ENCODE measurements around the gene SPINK9.

SPINK9 gene, protein sequence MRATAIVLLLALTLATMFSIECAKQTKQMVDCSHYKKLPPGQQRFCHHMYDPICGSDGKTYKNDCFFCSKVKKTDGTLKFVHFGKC

DNA sequence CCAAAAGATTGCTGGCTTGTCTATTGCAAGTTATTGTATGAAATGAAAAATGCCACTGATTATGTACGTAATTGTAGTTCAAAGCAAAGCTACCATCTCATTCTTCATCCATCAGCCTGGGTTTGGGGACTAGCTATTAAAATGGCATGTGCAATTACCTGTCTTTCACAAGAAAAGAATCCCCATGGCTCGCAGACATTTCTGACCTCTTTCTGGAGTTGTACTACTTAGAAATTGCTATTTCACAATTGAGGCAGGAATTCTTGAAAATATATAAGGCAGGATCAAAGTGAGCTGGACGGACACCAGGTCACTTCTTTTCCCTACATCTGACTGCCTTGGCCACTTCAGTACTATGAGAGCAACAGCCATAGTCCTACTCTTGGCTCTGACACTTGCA, at the start of gene SPINK9:
Gene SPINK9, plus strand, starts transcription at position 301 of the 400 bp plus-strand sequence. Its CDS starts 55 bp downstream, at position 356.
- DNase-seq, result no peak

DNA sequence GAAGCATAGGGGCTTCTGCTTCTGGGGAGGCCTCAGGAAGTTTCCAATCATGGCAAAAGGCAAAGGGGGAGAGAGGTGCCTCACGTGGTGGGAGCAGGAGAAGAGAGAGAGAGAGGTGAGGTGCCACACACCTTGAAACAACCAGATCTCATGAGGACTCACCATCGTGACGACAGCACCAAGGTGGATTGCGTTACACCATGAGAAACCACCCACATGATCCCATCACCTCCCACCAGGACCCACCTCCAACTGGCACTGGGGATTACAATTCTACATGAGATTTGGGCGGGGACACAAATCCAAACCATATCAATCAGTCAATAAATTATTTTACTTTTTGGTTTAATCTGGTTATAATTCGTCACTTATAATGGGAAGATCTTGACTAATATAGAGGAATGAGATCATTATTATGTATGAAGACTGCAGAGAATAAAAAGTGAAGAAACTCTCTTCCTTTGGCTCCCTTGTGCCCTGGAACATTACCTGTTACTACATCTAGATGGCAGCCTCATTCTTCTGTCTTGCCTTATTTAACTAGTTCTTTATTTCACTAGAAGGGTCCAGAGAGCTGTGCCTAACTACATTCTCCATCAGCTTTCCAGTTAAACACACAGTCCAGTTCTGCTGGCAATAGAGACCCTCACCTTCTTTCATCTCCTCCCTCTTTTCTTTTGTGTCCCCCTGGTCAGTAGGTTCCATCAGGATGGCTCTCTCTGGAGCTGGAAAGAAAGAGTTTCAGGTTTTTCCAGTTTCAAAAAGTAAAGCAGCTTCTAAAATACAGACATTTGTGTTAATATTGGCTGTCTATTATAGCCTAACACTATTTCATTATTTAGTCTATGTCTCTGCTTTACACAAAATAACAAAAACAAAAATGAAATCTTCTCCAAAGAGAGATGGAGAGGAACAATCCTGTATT, 44.8 kb upstream of the SPINK9 start:
- DNase-seq, result peak; percentile 8

DNA sequence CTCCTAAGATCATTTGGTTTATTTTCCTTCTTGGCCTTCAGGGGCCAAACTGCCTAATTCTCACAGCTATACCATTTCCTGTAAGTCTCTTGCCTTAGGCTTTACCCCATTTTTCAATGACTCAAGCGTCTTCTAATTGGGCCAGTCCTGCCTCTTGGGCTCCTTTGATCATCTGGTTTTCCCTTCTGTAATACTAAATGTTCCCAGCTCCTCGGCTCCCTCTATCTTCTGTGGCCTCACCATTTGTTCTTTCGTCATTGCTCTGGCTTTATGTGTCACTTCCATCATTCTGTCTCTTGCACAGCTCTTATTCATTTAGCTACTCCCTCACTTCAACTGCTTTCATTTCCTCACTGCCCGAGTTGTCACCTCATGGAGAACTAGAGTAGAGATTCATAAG, 37.6 kb upstream of the SPINK9 start:
- DNase-seq, result no peak

DNA sequence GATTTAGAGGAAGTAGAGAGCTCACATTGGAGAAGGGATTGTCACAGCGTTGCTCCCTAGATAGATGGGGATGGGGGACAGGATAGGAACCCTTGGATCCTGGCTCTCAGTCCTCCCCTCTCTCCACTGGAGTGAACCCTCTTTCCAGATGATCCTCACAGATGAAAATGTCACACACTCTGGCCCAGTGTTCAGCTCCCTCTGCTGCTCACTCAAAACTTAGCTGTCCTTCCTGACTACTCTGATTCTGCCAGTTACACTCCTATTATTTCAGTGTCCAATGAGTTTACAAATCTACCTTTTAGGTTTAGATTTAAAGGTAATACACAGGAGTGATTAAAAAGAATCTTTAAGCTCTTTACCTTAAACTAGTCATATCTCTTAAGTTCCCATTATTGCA, 28.9 kb upstream of the SPINK9 start:
- no peak for DNase-seq

DNA sequence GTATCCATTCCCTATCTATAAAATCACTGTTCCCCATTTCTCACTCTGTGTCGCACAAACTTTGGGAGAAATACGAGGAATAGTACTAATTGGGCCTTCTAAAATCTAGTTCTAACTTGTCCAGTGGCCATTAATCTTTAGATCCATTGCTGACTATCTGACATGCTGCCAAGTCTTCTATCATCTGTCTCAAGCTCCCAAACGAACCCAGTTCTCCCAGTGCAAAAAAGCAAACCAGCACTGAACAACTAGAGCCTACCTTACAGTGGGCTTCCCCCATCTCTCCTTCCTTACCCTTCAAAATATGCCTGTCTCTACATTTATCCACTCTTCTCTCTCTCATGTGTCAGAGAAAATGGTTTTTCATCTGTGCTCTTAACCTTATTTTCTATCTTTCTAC, 26.3 kb upstream of the SPINK9 start:
- no peak for DNase-seq

DNA sequence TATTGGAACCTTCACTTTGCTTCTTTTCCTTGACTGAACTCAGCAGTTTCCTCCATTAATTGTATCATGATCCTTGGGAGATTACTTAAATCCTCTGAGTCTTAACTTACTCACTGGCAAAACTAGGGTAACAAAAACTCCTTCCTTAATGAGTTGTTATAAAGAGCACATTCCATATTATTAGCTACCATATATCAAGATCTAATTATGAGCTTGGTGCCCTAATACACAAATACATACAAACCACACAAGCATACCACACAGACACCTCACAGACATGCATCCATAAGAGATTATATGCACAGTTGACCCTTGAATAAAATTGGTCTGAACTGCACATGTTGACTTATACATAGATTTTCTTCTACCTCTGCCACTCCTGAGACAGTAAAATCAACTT, 25.6 kb upstream of the SPINK9 start:
- DNase-seq, result no peak

DNA sequence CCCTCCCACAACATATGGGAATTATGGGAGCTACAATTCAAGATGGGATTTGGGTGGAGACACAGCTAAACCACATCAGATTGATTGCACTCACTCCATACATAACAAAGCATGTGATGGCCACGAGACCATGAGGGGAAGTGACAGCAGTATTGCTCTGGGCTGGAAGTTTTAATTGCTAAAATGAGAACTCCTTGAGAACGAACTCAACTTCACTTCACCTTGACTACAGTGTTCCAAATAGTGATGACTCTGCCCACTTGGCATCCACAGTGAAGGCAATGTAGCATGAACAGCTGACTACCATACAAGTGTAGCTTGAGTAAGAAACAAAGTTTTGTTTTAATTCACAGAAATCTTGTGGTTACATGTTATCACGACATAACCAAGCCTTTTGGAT, 23.9 kb upstream of the SPINK9 start:
- DNase-seq, result no peak

DNA sequence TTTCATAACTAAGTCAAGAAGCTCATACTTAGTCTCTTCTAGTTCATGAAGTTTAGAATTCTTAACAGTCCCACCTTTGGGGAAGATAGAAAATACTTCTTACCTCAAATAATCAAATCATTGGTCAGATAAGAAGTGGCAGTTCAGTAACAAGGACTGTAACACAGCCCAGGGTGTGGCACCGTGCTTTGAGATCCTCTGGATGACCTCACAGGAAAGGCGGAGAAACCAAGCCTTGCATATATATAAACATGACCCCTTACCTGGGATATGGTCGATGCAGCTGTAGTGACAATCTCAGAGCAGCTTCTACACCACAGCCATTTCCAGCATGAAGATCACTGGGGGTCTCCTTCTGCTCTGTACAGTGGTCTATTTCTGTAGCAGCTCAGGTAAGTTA, 23.2 kb upstream of the SPINK9 start, which contains the start of gene SPINK7:
Gene SPINK7, plus strand, starts transcription at position 271 of the 400 bp plus-strand sequence. Its CDS starts 61 bp downstream, at position 332.
- no peak for DNase-seq

DNA sequence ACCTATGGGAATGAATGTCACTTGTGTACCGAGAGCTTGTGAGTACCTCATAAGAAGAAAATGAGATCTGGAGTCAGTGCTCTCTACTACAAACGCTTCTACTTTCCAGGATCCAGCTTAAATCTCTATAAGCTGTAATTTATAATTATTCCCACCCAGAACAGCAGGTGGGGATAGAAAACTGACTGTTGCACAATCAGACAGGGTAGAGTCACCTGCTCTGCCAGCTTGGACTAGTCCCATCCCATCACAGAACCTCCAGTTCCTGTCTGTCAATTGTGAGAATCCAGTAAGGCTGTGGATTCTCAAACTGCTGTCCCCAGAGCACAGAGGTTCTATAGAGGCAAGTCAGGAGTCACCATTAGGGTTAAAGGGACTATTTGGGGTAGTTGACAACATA, 21.2 kb upstream of the SPINK9 start:
- DNase-seq, result no peak

DNA sequence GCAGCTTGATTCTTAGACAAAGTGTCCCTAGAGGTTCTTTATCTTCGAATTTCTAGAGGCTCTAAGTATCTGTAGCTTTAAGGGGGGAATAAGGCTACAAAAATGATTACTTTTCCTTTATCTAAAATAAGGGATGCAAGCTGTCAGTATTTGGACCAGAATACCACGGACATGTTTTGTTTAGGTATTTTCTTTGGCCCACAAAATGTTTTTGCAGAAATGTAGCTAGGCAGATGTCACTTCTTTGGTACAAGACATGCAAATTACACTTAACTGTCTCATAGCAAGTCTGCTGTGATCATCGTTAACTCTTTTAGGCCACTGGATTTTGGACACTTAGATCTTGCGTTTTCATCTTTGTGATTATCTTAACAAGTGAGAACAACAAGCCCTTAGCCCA, 20.6 kb upstream of the SPINK9 start:
- no peak for DNase-seq

DNA sequence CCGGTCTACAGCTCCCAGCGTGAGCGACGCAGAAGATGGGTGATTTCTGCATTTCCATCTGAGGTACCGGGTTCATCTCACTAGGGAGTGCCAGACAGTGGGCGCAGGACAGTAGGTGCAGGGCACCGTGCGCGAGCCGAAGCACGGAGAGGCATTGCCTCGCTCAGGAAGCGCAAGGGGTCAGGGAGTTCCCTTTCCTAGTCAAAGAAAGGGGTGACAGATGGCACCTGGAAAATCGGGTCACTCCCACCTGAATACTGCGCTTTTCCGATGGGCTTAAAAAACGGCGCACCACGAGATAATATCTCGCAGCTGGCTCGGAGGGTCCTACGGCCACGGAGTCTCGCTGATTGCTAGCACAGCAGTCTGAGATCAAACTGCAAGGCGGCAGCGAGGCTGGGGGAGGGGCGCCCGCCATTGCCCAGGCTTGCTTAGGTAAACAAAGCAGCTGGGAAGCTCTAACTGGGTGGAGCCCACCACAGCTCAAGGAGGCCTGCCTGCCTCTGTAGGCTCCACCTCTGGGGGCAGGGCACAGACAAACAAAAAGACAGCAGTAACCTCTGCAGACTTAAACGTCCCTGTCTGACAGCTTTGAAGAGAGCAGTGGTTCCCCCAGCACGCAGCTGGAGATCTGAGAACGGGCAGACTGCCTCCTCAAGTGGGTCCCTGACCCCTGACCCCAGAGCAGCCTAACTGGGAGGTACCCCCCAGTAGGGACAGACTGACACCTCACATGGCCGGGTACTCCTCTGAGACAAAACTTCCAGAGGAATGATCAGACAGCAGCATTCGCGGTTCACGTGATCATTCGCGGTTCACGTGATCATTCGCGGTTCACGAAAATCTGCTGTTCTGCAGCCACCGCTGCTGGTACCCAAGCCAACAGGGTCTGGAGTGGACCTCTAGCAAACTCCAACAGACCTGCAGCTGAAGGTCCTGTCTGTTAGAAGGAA, 15.1 kb upstream of the SPINK9 start:
- DNase-seq, result peak; percentile 22

DNA sequence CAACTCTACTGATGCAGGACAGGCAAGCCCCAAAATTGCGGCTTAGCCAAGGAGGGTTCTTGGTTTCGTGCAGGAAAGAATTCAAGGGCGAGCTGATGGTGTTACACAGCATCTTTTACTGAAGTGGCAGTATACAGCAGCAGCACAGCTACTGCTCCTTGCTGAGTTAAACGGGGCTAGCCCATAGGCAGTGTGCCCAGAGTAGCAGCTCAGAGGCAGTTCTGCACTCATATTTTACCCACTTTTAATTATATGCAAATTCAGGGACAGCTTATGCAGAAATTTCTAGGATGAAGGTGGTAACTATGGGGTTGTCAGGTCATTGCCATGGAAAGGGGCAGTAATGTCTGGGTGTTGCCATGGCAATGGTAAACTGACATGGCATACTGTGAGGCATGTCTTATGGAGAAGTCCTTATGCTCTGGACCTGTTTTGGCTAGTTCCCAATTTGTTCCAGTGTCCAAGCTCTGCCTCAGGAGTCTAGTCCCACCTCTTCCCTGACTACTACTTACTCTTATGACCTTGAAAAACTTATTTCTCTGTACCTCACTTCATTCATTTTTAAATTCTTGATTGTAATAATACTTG, 2.0 kb upstream of the SPINK9 start:
- DNase-seq, result no peak

DNA sequence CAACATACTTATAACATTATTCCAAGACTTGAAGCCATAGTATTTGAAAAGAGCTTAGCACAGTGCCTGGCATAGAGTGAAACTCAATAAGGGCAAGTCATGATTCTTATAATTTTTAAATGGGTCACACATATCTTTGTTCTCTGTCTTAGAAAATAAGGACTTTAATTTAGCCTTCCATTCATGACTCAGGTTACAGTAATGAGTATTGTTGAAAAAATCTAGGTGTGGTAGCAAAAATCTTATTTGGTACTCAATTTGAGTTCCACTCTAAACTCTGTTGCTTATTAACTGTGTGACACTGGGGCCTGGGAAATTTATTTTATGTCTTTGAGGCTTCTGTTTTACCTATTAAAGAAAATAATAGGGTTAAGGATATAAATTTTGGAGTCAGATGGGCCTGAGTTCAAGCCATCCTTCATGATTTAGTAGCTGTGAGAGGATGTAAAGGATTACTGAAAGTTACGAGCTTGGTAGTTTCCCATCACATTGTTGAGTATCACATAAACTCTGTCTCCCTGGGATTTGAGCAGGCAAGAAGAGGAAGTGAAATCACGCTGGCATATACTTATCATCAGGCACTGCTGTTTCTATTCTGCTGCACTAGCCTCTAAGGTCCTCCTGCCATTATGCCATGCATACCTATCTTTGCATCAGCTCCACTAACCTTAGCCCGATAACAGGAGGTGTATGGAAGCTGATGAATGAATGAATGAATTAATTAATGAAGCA, 1.5 kb downstream of the SPINK9 start:
- DNase-seq, result no peak

DNA sequence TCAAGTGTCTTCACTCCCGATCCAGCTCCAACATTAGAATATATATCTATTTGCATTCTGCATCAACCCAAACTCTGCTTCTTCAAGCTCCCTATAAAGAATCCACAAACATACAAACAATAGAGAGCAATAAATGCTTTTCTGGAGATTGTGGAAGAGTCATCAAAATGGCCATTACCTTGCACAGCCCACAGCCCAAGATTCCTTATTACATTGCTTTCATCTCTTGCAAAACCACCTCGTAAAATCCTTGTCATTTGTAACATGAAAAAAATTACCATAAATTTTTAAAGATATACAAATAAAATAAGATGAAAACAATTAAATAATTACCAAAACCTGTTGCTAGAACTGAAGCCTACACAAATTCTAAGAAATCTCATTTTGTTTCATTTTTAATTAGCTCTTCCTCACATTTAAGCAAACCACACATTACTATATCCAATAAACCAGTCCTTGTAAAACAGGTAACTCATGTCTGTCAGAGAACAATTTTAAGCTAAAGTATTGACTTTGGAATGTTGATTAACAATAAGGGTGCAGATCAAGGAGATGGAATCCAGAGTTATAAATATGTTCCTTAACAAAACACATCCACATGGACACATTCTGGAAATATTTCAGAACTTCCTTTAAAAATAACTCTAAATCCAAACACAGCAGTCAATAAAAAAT, 7.1 kb downstream of the SPINK9 start:
- DNase-seq, result no peak

DNA sequence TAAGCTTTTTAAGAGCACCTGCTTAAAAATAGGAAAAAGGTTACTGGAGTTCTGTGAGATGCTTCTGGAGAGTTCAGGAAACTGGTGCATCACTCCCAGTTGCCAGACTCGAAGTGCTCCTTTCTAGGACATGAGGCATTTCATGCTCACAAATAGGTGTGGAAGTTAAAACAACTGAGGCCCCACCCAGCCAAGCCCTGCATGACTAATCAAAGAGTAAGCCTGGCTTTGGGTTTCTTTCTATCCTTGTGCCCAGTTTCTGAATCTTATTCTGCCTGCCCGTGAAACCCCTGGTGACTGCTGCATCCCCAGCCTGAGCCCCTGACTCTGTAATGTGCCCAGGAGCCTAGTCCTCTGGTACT, 7.7 kb downstream of the SPINK9 start:
- DNase-seq, result no peak

DNA sequence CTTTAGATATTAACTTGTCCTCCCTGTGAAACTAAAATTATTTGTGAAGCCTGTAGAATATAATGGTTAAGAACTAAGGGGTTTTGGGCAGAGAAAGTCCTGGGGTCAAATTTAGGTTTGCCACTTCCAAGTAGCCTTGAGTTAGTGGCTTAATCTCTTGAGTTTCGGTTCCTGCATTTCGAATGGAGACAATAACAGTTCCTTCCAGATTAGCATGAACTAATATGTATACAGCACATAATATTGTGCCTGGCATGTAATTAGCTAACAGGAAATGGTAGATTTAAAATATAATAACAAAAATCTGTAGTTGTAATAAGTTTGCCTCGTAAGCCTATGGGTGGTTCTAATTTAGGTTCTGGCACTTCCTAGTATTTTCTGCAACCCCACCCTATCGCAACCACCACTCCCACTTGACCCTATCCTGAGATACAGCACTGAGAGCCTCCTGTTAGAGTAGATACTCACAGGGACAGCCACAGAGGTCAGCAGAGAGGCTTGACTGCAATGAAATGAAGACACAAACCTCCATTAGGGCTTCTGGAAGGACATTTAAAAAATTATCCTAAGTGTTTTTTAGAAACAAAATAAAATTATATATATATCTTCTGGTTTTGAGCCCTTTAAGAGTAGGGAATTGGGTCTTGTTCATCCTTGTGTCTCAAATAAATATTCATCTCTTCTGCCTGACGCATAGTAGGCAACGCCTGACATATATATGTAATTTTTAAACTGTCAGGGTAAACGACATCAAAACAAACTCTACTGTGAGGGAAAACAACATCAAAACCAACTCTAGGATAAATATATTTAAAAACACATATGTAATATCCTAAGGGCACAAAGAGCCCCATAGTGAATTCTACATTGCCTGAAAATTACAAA, 8.5 kb downstream of the SPINK9 start:
- no peak for DNase-seq

DNA sequence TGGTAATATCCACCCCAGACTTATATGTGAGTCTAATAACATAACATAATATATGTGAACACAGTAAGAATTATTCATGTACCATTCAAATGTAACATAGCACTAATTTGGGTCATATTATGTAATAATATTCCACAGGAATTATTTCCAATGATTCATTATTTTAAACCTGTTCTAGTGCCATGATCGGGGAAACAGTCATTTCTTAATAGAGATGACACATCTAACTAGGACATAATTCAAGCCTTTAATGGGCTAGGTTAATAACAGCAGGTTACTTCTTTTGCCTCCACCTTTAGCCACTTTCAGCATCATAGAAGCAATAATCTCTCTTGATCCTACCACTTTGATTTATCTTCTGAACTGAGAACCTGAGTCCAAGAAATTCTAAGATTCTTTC, 12.3 kb downstream of the SPINK9 start:
- no peak for DNase-seq

DNA sequence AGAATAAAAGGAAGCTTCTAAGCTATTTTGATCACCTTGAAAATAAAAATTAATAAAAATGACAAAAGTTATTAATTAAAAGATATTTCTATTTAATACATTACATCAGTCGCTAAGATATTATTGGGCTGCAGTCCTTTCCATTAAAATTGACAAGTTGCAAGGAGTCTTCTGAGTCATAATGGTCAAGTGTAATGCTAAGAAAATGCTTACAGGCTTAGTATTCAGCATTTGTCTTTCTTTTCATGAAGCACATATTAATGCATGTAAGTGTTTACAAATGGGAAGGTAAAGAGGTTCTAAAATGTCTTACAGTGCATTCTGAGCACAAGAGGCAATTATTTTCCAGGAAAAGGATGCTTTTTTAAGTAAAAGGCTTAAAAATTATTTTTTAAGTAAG, 17.3 kb downstream of the SPINK9 start:
- no peak for DNase-seq

DNA sequence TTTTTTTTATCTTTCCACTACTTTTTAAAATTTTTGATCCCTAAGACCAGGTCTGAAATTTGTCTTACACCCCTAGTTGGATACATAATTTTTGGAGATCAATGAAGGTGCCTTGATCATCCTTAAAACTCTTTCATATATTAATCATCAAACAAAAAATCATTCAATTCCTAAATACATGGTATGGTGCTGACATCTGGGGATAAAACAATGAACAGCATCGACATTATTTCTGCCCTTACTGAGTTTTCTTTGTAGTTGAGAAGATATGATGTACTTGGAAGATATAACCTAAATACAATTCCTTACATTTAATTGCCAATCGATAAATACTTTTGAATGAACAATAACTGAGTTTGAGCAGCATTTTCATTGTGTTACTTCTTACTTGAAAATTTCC, 18.3 kb downstream of the SPINK9 start:
- DNase-seq, result no peak

DNA sequence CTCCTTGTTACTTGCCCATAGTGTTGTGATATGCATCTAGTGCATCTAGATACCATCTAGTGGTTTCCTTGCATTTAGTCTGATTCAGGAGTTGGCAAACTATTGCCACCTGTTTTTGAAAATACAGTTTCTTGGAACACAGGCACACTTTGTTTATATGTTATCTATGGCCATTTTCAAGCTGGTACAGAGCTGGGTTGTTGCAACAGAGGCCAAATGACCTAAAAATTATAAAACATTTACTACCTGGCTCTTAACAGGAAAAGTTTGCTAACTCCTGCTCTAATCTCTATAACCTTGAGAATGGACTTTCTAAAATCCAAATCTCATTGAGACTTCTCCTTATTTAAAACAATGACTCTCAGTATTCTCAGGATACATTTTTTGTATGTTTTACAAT, 29.0 kb downstream of the SPINK9 start:
- no peak for DNase-seq

DNA sequence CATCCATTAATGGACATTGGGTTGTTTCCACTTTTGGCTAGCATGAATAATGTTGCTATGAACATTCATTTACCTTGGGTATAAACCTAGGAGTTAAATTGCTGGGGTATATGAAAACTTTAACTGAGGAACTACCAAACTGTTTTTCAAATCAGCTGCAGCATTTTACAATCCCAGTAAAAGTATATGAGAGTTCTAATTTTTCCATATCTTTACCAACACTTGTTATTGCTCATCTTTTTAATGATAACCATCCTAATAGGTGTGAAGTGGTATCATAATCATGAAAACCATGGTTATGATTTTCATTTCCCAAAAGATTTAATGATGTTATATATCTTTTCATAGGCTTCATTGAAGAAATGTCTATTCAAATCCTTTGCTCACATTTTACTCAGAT, 32.9 kb downstream of the SPINK9 start:
- no peak for DNase-seq
